GM18861 (cell line): ENCODE results near the gene UNK.
A peak's percentile ranks its signal among the peaks of the same experiment; 100 is the strongest.

Experiments
- ATAC-seq: cut with Tn5 transposase; IDR thresholded peaks from one replicate; pipeline ENCODE4 v1.9.1; 2021; ENCODE audit not compliant: unreplicated experiment

UNK gene, protein sequence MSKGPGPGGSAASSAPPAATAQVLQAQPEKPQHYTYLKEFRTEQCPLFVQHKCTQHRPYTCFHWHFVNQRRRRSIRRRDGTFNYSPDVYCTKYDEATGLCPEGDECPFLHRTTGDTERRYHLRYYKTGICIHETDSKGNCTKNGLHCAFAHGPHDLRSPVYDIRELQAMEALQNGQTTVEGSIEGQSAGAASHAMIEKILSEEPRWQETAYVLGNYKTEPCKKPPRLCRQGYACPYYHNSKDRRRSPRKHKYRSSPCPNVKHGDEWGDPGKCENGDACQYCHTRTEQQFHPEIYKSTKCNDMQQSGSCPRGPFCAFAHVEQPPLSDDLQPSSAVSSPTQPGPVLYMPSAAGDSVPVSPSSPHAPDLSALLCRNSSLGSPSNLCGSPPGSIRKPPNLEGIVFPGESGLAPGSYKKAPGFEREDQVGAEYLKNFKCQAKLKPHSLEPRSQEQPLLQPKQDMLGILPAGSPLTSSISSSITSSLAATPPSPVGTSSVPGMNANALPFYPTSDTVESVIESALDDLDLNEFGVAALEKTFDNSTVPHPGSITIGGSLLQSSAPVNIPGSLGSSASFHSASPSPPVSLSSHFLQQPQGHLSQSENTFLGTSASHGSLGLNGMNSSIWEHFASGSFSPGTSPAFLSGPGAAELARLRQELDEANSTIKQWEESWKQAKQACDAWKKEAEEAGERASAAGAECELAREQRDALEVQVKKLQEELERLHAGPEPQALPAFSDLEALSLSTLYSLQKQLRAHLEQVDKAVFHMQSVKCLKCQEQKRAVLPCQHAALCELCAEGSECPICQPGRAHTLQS

DNA sequence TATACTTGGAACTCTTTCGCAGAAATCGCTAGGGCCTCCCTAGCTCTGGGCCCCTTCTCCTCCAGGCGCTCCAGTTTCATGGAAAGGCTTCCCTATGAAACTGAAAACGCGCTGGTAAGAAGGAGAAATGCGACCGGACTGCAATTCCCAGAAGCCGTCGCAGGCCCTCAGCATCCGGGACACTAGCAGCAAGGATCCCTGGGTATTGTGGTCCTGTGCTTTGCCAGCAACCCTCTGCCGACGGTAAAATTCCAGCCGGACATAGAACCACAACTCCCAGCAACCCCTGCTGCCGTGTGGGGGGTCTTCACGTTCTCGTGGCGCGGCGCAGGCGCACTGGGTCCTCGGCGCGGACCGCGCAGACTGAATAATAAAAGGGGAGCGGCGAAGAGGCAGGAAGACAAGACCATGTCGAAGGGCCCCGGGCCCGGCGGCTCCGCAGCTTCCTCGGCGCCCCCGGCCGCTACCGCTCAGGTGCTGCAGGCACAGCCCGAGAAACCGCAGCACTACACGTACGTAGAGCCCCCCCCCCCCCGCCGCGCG, at the start of gene UNK:
TSS of gene UNK (plus strand) at position 334 of the 543 bp plus-strand sequence. CDS start at position 409, 75 bp downstream.
- peak; percentile 50 for ATAC-seq

DNA sequence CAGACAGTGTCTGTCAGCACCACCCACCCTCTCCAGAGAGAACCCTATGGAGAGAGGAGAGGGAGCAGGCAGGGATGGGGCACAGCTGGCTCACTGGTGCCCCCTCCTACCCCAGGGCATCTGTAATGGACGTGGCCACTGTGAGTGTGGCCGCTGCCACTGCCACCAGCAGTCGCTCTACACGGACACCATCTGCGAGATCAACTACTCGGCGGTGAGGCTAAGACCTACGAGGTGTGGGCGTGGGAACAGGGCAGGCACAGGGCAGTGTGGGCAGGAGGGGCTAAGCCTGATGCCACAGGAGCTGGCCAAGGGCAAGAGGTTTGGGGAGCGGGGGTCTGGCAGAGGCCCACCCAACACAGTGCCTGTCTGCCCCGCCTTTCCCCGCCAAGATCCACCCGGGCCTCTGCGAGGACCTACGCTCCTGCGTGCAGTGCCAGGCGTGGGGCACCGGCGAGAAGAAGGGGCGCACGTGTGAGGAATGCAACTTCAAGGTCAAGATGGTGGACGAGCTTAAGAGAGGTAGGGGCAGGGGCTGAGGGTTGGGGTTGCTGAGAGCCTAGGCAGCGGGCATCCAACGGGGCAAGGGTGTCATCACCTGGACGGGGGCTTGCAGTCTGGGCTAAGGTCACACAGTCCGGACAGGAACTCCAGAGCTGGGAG, 48.3 kb upstream of the UNK start:
- ATAC-seq: no peak

DNA sequence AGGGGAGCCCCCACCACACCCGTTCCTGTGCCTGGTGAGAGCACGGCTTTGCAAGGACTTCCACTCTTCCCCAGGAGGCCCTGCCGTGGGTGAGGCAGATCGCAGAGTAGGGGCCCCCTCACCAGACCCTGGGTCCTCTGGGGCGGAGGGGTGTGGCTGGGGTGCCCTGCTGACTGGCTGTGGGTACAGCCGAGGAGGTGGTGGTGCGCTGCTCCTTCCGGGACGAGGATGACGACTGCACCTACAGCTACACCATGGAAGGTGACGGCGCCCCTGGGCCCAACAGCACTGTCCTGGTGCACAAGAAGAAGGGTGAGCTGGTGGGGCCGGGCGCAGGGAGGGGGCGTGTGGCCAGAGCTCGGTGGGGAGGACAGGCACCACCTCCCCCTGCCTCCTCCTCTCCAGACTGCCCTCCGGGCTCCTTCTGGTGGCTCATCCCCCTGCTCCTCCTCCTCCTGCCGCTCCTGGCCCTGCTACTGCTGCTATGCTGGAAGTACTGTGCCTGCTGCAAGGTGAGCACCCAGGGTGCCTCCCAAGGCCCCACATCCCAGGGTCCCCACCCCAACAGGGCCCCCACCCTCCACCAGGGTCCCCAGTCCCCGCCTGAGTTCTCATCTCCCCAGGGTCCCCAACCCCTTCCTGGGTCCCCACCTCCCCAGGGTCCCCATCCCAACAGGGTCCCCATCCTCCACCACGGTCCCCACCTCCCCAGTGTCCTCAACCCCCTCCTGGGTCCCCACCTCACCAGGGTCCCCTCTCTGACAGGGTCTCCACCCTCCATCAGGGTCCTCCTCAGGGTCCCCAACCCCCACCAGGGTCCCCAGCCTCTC, 47.3 kb upstream of the UNK start:
- ATAC-seq: no peak

DNA sequence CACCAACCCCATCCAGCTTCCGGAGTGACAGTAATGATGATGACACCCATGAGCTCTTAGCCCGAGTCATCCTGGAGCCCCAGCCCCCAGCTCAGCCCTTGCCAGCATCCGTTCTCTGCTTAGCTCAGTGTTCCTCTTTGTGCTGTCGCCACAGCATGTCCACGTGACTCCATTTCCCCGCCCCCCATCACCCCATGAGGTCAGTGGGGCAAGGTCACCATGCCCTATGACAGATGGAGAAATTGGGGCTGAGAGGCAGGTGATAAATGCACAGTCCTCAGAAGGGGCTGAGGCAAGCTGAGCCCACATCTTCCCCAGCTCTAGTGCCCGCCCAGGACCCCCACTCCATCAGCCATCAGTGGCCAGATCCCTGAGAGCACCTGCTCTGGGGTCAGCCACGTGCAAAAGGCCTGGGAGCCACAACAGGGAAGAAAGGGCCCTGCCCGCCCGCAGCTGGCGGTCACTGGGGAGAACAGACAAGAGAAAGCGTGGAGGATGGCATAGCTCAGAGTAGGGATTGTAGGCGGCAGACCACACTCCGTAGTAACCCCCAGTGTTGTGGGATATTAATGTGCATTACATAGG, 46.3 kb upstream of the UNK start:
- ATAC-seq: no peak

DNA sequence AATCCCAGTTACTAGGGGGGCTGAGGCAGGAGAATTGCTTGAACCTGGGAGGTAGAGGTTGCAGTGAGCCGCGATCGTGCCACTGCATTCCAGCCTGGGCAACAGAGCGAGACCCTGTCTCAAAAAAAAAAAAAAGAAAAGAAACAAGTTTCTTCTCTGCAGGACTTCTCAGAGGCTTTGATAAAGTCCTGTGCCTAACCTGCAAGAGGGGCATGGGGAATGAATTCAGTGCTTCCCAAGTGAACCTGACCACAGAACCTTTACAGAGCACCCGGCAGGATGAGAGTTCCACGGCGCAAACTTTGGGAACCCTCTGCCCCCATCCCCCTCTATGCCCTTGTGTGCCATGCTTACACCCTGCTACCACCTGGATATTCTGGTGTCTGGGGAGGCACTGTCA, 45.4 kb upstream of the UNK start:
- ATAC-seq: no peak

DNA sequence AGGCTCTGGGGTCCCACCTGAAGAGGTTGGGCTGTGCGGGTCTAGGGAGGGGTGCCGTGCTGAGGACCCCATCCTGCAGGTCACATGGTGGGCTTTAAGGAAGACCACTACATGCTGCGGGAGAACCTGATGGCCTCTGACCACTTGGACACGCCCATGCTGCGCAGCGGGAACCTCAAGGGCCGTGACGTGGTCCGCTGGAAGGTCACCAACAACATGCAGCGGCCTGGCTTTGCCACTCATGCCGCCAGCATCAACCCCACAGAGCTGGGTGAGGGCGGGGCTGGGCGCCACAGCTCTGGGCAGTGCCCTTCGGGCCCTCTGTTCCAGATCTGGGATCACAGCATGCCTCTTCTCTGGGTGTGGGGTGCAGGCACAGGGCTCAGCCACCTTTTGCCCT, 44.8 kb upstream of the UNK start:
- no peak for ATAC-seq

DNA sequence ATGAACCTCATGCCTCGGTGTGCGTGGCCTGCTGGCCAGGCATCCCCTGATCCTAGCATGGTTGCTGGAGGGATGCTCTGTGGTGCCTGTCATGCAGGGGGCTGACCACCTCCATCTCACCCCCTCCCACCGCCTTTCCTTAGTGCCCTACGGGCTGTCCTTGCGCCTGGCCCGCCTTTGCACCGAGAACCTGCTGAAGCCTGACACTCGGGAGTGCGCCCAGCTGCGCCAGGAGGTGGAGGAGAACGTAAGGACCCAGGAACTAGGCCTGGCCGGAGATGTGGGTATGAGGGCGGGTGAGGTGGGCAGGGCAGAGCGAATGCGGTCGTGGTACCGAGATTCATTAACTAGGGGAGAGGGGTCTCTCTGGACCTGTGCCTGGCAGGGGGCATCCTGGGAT, 44.4 kb upstream of the UNK start:
- ATAC-seq: no peak

DNA sequence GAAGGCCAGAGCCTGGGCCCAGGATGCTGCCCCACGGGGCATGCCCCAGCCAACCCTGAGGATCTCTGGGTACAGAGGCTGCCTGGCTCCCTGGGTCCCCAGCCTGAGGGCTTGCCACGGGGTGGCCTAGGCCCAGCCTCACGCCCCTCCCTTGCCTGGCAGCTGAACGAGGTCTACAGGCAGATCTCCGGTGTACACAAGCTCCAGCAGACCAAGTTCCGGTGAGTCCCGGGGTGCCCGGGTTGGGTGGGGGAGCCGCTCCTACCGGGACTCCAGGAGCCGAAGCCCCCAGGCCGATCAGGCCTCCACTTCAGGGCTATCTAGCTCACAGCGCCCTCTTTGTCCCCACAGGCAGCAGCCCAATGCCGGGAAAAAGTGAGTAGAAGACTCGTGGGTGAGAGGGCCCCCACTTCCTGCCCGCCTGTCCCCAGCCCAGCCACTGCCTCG, 44.0 kb upstream of the UNK start:
- no peak for ATAC-seq

DNA sequence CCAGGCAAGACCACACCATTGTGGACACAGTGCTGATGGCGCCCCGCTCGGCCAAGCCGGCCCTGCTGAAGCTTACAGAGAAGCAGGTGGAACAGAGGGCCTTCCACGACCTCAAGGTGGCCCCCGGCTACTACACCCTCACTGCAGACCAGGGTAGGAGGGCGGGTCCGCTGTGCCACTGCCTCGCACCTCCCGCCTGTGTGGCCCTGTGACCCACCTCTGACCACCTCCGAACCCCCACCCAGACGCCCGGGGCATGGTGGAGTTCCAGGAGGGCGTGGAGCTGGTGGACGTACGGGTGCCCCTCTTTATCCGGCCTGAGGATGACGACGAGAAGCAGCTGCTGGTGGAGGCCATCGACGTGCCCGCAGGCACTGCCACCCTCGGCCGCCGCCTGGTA, 42.3 kb upstream of the UNK start:
- no peak for ATAC-seq

DNA sequence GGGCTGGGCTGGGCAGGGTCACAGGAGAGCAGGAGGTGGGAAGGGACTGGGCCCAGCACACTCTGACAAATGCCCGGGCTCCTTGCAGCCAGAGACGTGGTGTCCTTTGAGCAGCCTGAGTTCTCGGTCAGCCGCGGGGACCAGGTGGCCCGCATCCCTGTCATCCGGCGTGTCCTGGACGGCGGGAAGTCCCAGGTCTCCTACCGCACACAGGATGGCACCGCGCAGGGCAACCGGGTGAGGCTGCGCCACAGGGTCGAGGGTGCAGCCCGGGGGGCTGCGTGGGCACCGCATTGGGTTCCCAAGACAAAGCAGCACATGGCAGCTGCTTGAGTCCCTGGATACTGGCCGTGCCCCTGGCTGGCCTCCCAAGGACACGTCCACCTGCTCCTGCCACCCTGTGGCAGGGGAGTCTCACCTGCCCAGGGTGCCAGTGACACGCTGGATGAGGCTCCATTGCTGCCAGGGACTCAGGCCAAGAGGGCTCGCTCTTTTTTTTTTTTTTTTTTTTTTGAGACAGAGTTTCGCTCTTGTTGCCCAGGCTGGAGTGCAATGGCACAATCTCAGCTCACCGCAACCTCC, 40.9 kb upstream of the UNK start:
- ATAC-seq: no peak

DNA sequence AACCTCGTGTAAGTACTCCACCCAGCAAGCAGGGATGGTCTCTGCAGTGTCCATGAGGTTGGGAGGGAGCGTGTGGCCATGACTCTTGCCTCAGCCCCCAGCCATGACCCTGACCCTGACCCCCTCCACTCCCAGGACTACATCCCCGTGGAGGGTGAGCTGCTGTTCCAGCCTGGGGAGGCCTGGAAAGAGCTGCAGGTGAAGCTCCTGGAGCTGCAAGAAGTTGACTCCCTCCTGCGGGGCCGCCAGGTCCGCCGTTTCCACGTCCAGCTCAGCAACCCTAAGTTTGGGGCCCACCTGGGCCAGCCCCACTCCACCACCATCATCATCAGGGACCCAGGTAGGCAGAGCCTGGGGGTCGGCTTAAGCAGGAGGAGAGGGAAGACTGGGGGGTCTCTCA, 35.9 kb upstream of the UNK start:
- no peak for ATAC-seq

DNA sequence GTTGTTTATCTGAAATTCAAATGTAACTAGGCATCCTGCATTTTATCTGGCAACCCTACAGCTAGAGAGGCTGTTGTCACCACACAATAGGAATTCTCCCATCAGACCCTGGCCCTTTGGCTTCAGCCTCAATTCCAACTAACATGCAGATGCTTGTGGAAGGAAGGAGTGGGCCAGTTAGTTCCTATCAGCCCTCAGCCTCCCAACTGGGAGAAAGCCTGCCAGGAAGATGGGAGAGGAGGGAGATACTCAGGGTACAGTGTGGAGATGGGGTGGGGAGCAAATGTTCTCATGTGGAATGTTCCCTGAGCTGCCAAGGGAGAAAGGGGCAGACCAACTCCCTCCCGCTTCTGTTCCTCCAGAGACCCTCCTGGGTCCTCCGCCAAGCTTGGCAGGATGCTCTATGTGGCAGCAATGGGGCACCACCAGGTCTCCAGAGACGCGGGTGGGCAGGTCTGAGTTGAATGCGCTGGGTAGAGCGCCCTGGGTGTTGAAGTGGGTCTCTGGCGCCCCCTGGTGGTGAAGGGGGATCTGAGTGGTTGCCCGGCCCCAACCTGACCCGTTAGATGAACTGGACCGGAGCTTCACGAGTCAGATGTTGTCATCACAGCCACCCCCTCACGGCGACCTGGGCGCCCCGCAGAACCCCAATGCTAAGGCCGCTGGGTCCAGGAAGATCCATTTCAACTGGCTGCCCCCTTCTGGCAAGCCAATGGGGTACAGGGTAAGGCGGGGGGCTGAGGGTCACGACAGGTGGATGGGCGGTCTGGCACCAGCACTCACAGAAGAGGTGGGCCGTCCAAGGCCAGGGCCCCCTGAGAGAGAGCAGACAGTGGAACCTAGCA, 34.8 kb upstream of the UNK start:
- ATAC-seq: no peak

DNA sequence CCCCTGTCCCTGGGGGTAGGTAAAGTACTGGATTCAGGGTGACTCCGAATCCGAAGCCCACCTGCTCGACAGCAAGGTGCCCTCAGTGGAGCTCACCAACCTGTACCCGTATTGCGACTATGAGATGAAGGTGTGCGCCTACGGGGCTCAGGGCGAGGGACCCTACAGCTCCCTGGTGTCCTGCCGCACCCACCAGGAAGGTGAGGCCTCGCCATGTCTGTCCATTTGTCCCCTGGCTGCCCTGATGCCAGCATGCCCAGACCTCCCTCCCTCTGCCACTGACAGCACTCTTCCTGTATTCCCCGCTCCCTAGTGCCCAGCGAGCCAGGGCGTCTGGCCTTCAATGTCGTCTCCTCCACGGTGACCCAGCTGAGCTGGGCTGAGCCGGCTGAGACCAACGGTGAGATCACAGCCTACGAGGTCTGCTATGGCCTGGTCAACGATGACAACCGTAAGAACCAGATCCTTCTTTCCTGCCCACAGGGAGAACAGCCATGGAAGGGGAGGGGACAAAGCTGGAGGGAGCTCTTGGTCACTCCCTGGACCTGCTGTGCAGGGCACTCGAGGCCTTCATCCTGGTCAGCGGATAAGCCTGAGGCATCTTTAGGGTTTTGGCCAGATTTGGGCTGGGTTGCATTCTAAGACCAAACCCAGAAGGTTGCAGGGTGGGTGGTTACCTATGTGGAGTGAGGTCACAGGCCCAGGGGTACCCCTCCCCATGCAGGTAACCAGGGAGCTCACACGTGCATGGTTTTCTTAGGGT, 33.8 kb upstream of the UNK start:
- ATAC-seq: no peak

DNA sequence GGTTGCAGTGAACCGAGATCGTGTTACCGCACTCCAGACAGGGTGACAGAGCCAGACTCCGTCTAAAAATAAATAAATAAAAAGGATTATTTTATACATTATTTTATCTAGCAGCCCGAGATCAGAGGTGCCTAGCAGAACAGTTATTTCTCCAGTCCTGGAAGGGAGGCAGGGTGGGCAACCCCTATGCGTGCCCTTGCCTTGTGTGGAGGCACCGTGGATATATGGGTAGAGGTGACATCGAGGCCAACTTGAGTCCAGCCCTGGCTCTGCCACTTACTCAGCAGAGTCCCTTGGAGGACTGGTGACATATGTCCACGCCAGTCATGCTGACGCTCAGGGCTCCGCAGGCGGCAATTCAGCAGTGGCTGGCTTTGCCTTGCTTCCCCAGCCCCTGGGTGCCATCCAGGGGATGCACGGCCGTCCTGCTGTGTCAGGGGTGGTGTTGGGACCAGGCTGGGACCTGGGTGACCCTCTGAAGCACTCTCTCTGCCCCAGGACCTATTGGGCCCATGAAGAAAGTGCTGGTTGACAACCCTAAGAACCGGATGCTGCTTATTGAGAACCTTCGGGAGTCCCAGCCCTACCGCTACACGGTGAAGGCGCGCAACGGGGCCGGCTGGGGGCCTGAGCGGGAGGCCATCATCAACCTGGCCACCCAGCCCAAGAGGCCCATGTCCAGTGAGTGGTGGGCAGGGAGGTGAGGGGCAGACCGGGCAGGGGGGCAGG, 32.8 kb upstream of the UNK start:
- no peak for ATAC-seq

DNA sequence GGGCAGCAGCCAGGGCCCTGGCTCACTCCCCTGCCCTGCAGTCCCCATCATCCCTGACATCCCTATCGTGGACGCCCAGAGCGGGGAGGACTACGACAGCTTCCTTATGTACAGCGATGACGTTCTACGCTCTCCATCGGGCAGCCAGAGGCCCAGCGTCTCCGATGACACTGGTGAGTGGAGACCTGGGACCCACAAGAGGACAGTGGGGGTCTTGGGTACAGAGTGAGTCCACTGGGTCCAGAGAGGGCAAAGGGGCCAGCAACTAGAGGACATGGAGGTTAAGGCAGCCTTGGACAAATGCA, 32.2 kb upstream of the UNK start:
- no peak for ATAC-seq

DNA sequence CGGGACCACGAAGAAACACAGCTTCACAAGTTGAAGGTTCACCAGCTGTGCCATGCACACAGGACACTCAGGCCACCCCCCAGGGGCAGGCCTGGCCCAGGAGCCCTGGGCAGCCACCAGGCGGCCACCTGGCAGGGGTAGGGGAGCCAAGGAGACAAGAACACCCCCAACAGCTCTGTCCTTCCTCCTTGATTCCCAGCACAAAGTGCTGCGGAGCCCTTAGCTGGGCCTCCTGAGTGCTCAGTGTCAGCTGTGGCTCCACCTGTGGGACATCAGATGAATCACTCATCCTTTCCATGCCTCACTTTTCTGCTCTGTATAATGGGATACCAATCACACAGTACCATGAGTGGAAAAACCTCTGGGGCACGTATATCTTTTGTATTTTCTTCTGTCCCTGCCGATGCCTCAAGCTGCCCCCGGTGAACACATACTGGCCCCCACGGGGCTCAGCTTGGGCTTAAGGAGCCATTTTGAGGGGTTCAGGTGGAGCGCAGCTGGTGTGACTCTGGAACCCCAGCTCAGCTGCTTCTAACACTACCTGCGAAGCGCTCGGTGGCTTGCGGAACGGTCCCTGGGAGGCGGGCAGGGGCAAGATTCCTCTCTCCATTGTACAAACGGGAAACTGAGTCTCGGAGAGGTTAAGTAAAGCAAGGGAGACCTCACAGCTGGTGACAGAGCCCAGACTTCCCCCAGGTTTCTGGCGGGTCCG, 31.6 kb upstream of the UNK start:
- no peak for ATAC-seq
